ENCODE results near the gene PNPLA6. TPM values are rescaled to one million over a fixed set of nuclear protein-coding genes. Genes with fewer than 3 reads are reported as not detected.

The PNPLA6 gene
- total RNA-seq, 6 experiments from 2014 or later: 38.7 to 61.8 (median 46.5) TPM

DNA sequence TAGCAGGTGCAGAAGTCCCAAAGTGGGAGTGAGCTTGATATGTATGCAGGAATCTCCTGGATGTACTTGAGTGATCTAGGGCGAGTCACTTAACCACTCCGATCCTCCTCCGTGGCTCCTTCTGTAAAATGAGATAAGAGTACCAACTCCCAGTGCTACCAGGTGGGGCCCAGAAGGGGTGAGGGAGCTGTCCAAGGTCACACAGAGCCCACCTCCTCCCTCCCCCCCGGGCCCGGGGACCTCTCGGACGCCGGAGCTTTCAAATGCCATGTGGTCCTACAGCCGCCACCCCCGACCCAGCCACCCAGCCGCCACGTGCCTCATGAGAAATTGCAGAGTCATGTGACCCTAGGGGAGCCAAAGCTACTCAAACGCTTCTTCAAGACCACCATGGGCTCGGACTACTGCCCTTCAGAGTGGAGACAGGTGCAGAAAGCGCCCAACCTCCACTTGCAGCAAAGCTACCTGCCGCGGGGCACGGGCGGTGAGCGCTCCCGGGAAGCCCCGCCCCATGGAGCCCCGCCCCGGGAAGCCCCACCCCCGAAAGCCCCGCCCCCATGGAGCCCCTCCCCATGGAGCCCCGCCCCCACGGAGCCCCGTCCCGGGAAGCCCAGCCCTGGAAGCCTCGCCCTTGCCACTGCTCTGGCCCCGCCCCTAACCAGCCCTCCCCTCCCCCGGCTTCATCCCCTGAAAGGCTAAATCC lies 29.7 kb upstream of the PNPLA6 start:
- Histone ChIP-seq H3K4me1 (peaks cover 0 to 5% (median 0%) of the 10 kb centered on the region in 4 donors), H3K27me3 (no peaks in the 10 kb centered on the region), H3K9me3 (no peaks in the 10 kb centered on the region), H3K4me3 (no peak overlapping the region), H3K36me3 (no peaks in the 10 kb centered on the region), H3K27ac (no peak overlapping the region)
- TF ChIP-seq POLR2A (IDR thresholded peaks at IDR 0.05): no peak
- TF ChIP-seq, protein P1, sequence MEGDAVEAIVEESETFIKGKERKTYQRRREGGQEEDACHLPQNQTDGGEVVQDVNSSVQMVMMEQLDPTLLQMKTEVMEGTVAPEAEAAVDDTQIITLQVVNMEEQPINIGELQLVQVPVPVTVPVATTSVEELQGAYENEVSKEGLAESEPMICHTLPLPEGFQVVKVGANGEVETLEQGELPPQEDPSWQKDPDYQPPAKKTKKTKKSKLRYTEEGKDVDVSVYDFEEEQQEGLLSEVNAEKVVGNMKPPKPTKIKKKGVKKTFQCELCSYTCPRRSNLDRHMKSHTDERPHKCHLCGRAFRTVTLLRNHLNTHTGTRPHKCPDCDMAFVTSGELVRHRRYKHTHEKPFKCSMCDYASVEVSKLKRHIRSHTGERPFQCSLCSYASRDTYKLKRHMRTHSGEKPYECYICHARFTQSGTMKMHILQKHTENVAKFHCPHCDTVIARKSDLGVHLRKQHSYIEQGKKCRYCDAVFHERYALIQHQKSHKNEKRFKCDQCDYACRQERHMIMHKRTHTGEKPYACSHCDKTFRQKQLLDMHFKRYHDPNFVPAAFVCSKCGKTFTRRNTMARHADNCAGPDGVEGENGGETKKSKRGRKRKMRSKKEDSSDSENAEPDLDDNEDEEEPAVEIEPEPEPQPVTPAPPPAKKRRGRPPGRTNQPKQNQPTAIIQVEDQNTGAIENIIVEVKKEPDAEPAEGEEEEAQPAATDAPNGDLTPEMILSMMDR (IDR thresholded peaks at IDR 0.05): no peak
- ATAC-seq (peak; percentile 41 to 64 (median 43)), DNase-seq (peak in 2 of 3 donors; percentile 45 to 58)
- intact Hi-C loops (cut with DNase I): no loop called here
- 12% methylated on average over 11 of the region's 33 CpGs for WGBS (ENCODE audit: insufficient coverage, low coverage, low lambda C conversion rate, missing lambda C conversion rate)

DNA sequence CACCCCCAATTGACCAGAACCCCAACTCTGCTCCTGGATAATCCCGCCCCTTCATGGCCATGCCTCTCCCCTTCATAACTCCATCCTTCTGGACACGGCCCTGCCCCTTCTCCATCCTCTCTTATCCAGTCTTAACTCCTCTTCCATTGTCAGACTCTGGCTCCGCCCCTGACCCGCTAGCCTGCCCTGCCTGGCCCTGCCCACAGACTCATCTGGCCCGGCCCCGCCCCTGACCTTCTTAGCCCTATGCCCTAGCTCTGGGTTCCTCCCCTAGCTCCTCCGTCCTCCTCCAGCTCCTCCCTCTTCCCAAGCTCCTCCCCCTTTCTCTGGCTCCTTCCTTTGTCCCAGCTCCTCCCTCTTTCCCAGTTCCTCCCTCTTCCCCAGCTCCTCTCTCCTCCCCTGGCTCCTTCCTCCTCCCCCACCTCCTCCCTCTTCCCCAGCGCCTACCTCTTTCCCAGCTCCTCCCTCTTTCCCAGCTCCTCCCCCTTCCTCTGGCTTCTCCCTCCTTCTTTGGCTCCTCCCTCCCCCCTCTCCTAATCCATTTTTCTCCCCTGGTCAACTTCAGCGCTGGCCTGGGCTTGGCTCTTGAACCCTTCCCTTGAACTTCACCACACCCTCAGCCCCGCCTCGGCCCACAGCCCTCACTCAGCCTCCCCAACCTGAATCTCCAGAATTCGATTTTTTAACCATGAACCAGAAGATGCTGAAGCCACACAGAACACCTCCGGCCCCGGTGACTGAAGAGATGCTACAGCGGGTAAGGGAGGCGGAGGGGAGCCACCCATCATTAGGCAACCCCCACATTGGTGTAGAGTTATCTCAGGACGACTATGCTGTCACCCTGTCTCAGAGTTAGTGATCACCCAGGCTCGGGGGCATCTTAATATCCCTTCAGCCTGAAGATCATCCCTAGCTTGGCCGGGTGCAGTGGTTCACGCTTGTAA lies 28.9 kb upstream of the PNPLA6 start:
- ATAC-seq (peak; percentile 85 to 91 (median 88)), DNase-seq (peak; percentile 78 to 83 (median 80))
- H3K27me3 ChIP-seq: no peaks in the 10 kb centered on the region
- no peak for TF ChIP-seq POLR2A (IDR thresholded peaks at IDR 0.05)
- TF ChIP-seq, protein P1 (IDR thresholded peaks at IDR 0.05): no peak
- no peak overlapping the region for H3K27ac ChIP-seq
- intact Hi-C loops (cut with DNase I): no loop called here
- no peaks in the 10 kb centered on the region for H3K4me1 ChIP-seq
- 26% methylated on average over 13 of the region's 20 CpGs for WGBS (ENCODE audit: insufficient coverage, low coverage, low lambda C conversion rate, missing lambda C conversion rate)
- H3K4me3 ChIP-seq: no peak overlapping the region
- H3K36me3 ChIP-seq: no peaks in the 10 kb centered on the region
- H3K9me3 ChIP-seq: no peaks in the 10 kb centered on the region

DNA sequence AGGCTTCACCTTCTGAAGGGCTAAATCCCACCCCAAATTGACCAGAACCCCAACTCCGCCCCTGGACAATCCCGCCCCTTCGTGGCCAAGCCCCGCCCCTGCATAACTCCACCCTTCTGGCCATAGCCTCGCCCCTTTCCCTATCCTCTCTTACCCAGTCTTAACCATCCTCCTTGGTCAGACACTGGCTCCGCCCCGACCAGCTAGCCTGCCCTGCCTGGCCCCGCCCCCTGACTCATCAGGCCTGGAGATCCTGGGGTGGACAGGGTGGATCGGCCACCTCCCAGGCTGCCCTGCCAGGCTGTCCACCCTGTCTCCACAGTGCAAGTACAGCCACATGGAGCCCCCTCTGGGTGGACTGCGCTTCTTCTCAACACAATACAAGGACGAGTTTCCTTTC lies 27.6 kb upstream of the PNPLA6 start:
- H3K4me1 ChIP-seq: no peaks in the 10 kb centered on the region
- WGBS (ENCODE audit: insufficient coverage, low coverage, low lambda C conversion rate, missing lambda C conversion rate): 44% methylated on average over 5 of the region's 11 CpGs
- ATAC-seq (peak; percentile 35 to 67 (median 52)), DNase-seq (peak in 1 of 3 donors; percentile 81)
- no peak overlapping the region for H3K4me3 ChIP-seq
- no peak overlapping the region for H3K27ac ChIP-seq
- H3K36me3 ChIP-seq: no peaks in the 10 kb centered on the region
- TF ChIP-seq, protein P1 (IDR thresholded peaks at IDR 0.05): no peak
- TF ChIP-seq POLR2A (IDR thresholded peaks at IDR 0.05): no peak
- intact Hi-C loops (cut with DNase I): no loop called here
- no peaks in the 10 kb centered on the region for H3K27me3 ChIP-seq
- no peaks in the 10 kb centered on the region for H3K9me3 ChIP-seq

DNA sequence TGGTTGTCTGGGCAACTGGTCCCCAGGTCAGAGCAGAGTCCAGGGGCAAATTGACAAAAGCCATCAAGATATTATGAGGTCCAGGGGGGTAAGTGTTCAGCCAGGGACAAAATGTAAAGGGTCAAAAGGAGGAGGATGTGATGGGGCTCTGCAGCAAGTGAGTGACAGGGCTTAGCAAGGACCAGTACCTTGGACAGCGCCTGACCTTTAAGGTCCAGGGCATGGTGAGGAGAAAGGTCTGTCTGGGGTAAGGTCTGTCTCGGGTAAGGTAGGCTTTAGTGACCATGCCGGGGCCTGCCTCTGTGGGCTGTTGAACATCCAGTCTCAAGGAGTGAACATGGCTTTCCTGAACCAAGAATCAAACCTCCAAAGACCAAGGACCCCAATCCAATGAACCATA lies 25.9 kb upstream of the PNPLA6 start:
- peak in 1 of 4 donors; percentile 14 for ATAC-seq
- WGBS (ENCODE audit: insufficient coverage, low coverage, low lambda C conversion rate, missing lambda C conversion rate): 25% methylated on average over 1 of the region's 3 CpGs
- DNase-seq: no peak
- no peak for TF ChIP-seq POLR2A (IDR thresholded peaks at IDR 0.05)
- TF ChIP-seq, protein P1 (IDR thresholded peaks at IDR 0.05): no peak
- Histone ChIP-seq H3K36me3 (no peaks in the 10 kb centered on the region), H3K27me3 (no peaks in the 10 kb centered on the region), H3K27ac (no peak overlapping the region), H3K4me3 (no peak overlapping the region), H3K9me3 (no peaks in the 10 kb centered on the region), H3K4me1 (no peaks in the 10 kb centered on the region)
- intact Hi-C loops (cut with DNase I): no loop called here

Data from right lobe of liver (tissue), 6 donors.